Measurements from ENCODE around the gene PTH1R. TPM values are rescaled to one million over a fixed set of nuclear protein-coding genes. Genes with fewer than 3 reads are reported as not detected.
A peak's percentile ranks its signal among the peaks of the same experiment; 100 is the strongest.

The PTH1R gene
- total RNA-seq, 1 donor from 2014 or later = 14.5 TPM

DNA sequence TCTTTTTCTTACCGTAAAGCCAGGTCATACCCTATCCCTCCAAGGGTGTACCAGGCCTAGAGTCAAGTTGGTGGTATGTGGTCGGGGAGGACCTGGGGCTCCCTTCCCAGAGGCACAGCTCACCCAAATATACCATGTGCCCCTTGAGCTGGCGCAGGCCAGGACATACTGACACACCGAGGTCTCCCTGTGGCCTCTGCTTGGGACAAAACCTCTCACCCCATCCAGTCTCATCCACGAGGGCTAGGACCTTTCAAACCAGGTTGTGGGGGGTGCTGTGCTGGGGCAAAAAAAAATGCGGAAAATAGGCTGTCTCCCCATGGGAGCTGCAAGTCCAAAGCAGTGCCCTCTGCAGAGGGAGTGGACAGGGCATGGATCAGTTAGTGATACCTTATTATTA, 22.8 kb downstream of the PTH1R start:
- DNase-seq (no peak), ATAC-seq (no peak)
- Histone ChIP-seq H3K27me3 (ENCODE audit: low read depth) (peaks cover 21% of the 10 kb centered on the region), H3K27ac (no peak overlapping the region), H3K9me3 (no peaks in the 10 kb centered on the region), H3K36me3 (no peaks in the 10 kb centered on the region), H3K4me3 (no peak overlapping the region), H3K4me1 (peaks cover 14% of the 10 kb centered on the region)
- intact Hi-C loops (cut with DNase I) = no loop called here
- TF ChIP-seq CTCF (IDR thresholded peaks at IDR 0.05) = no peak

DNA sequence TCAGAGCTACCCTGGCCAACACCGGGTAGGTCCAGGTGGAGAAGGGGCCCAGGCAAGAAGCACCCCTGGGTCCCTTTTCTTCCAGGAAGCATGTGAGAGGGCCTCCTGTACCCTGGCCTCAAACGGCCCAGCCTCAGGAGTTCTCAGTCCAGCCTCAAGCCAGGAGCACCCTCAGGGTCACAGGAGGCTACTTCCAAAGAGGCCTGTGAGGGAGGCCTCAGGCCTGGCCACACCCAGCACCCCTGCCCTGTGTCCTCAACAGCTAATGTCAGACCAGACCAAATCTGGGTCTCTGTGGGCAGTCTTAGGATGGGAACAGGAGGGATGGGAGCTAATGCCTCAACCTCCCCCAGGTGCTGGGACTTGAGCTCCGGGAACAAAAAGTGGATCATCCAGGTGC, 23.5 kb downstream of the PTH1R start:
- Histone ChIP-seq H3K4me3 (no peak overlapping the region), H3K27ac (no peak overlapping the region), H3K27me3 (ENCODE audit: low read depth) (peaks cover 21% of the 10 kb centered on the region), H3K36me3 (no peaks in the 10 kb centered on the region), H3K9me3 (no peaks in the 10 kb centered on the region), H3K4me1 (peaks cover 14% of the 10 kb centered on the region)
- intact Hi-C loops (cut with DNase I) = no loop called here
- no peak for TF ChIP-seq CTCF (IDR thresholded peaks at IDR 0.05)
- ATAC-seq (no peak), DNase-seq (no peak)

DNA sequence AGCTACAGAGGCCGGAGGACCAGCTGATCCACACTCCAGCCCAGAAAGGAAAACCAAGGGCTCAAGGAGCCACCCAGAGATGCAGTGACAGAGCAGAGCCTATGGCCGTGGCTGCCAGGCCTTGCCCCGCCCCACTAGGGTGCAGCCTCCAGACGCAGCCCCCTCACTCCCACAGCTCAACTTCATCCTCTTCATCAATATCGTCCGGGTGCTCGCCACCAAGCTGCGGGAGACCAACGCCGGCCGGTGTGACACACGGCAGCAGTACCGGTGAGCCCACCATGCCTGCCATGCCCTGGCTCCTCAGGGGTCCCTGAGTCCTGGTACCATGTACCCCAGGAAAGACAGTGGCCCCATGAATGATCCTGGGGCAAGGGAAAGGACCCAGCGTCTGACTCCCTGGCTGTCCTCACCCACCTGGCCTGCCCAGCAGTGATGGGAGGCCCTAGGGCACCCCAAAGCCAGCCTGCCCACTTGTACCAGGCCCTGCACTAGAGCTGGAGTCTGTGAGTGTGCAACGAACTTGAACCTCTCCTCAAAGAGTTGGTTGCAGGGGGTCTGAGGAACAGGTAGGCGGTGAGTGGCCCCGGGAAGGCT, 24.2 kb downstream of the PTH1R start:
- intact Hi-C loops (cut with DNase I) = no loop called here
- no peak for ATAC-seq
- Histone ChIP-seq H3K36me3 (no peaks in the 10 kb centered on the region), H3K4me1 (peaks cover 14% of the 10 kb centered on the region), H3K9me3 (no peaks in the 10 kb centered on the region), H3K4me3 (no peak overlapping the region), H3K27me3 (ENCODE audit: low read depth) (peaks cover 21% of the 10 kb centered on the region), H3K27ac (no peak overlapping the region)
- peak; percentile 44 for DNase-seq
- TF ChIP-seq CTCF (IDR thresholded peaks at IDR 0.05) = no peak

DNA sequence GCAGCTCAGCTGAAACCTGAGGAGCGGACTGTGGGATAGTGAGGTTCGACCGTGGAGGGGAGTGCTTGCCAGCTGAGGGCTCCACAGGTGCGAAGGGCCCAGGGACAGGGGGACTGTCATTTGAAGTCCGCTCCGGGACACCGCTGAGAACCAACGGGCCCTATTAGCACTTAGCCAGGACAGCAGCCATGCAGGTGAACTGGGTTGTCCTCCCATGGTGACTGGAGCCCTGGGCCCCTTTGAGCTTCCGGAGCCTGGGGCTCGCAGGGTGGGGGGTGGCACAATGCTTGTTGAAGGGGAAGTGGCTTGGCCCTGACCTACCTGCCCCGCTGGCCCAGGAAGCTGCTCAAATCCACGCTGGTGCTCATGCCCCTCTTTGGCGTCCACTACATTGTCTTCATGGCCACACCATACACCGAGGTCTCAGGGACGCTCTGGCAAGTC, 24.7 kb downstream of the PTH1R start:
- DNase-seq = peak; percentile 28
- H3K27ac ChIP-seq = no peak overlapping the region
- peaks cover 21% of the 10 kb centered on the region for H3K27me3 ChIP-seq (ENCODE audit: low read depth)
- no peaks in the 10 kb centered on the region for H3K9me3 ChIP-seq
- H3K36me3 ChIP-seq = no peaks in the 10 kb centered on the region
- TF ChIP-seq CTCF (IDR thresholded peaks at IDR 0.05) = no peak
- ATAC-seq = no peak
- no peak overlapping the region for H3K4me3 ChIP-seq
- H3K4me1 ChIP-seq = peaks cover 14% of the 10 kb centered on the region
- intact Hi-C loops (cut with DNase I) = no loop called here

DNA sequence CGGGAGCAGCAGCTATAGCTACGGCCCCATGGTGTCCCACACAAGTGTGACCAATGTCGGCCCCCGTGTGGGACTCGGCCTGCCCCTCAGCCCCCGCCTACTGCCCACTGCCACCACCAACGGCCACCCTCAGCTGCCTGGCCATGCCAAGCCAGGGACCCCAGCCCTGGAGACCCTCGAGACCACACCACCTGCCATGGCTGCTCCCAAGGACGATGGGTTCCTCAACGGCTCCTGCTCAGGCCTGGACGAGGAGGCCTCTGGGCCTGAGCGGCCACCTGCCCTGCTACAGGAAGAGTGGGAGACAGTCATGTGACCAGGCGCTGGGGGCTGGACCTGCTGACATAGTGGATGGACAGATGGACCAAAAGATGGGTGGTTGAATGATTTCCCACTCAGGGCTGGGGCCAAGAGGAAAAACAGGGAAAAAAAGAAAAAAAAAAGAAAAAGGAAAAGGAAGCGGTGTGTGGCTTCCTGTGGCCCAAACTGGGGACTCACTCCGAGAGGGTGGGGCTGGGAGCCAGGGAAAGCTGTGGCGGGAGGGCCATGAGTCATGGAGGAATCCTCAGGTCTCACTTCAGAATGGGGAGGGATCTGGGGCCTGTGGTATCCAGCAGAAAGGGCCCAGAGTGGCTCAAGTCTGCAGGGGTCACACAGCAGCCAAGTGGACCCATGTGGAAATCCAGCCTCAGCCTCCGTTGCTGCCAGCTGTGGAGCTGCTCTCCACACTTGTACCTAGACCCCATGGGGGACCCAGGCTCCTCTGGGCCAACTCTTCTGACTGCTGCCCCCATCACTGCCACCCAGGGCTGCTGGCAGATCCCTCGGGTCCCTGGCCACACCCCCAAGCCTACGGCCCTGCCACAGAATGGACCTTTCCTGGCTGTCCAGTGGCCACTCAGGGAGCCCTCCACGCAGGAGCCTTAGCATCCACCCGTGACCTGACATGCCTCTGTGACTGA, 26.1 kb downstream of the PTH1R start:
- H3K9me3 ChIP-seq = no peaks in the 10 kb centered on the region
- DNase-seq = peak; percentile 39

More for the DNA sequence above, 26.1 kb downstream of the PTH1R start:
- H3K27me3 ChIP-seq (ENCODE audit: low read depth) = peaks cover 12% of the 10 kb centered on the region
- no peaks in the 10 kb centered on the region for H3K36me3 ChIP-seq
- ATAC-seq = no peak
- no peak overlapping the region for H3K4me3 ChIP-seq
- intact Hi-C loops (cut with DNase I) = no loop called here
- no peak for TF ChIP-seq CTCF (IDR thresholded peaks at IDR 0.05)
- no peak overlapping the region for H3K27ac ChIP-seq
- peaks cover 19% of the 10 kb centered on the region for H3K4me1 ChIP-seq
